Measurements from ENCODE around the gene AMIGO1. TPM values are rescaled to one million over a fixed set of nuclear protein-coding genes. Genes with fewer than 3 reads are reported as not detected.

Gene AMIGO1
- total RNA-seq, 1 donor from 2014 or later, result 3.0 TPM

DNA sequence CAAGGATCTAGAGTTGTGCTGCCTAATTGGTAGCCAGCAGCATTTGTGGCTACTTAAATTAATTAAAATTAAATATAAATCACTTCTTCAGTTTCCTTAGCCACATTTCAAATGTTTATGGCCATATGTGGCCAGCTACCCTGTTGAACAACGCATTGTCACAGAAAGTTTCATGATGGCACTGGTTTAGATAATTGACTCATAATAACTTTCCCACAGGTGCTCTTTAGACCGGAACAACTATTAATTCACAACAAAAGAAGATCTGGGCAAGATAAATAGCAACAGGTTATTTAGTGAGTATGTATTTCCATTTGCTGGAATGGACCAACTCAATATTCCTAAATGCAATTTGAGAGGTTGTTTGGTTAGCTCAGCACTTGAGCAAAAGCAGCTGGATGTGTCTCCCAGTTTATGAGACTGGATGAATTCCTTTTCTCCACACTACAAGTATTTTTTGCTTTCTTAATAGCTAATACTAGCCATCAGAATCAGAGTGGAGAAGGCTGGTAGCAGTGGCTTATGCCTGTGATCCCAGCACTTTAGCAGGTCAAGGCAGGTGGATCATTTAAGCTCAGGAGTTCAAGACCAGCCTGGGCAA is 3.7 kb upstream of the AMIGO1 start:
- Histone ChIP-seq H3K27me3 (ENCODE audit: control insufficient read depth, insufficient read depth, low read length) (peaks cover 5% of the 10 kb centered on the region), H3K36me3 (ENCODE audit: control insufficient read depth, insufficient read depth, low read length) (no peaks in the 10 kb centered on the region), H3K4me3 (ENCODE audit: low read depth, low read length) (no peak overlapping the region)
- no peak for DNase-seq (ENCODE audit: low read depth)
- TF ChIP-seq CTCF (IDR thresholded peaks at IDR 0.05; ENCODE audit: insufficient read depth, low read length, poor library complexity, severe bottlenecking), result no peak

- Histone ChIP-seq H3K36me3 (ENCODE audit: control insufficient read depth, insufficient read depth, low read length) (no peaks in the 10 kb centered on the region), H3K4me3 (ENCODE audit: low read depth, low read length) (peak overlapping the region; percentile 52), H3K27me3 (ENCODE audit: control insufficient read depth, insufficient read depth, low read length) (peaks cover 5% of the 10 kb centered on the region)
- DNase-seq (ENCODE audit: low read depth), result no peak
- no peak for TF ChIP-seq CTCF (IDR thresholded peaks at IDR 0.05; ENCODE audit: insufficient read depth, low read length, poor library complexity, severe bottlenecking)
Observed at GRCh38 chr1:109508873-109509175, 703 bp downstream of the AMIGO1 start.

DNA sequence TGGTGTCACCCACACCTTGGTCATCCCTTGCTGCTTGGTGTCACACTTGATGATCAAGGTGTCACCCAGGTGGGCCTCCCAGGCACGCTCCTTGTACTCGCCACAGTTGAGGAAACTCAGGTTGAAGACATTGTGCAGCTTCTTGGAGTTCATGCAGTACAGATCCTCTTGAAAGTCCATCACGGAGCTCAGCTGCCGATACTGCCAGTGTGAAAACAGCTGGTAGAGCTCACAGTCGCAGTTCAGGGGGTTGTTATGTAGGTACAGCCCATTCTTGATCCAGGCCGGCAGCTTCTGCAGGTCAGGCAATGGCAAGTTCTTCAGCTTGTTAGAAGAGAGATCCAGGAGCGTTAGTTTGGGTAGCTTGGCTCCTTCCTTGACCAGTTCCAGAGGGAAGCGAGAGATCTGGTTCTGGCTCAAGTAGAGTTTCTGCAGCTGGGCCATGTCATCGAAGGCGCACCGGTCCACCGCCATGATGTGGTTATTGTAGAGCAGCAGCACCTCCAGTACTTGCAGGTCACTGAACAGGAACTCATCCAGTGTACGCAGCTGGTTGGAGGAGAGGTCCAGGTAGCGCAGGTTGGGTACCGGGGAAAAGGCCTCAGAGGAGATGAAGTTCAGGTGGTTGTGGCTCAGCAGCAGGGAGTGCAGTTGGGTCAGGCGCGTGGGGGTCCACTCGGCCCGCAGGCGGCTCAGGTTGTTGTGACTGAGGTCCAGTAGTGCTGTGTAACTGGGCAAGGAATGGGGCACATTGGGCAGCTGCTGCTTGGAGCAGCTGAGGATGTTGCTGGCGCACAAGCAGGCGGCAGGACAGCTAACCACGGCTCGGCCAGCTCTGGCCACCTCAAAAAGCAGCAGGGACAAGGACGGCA is 1.3 kb downstream of the AMIGO1 start:
- Histone ChIP-seq H3K4me3 (ENCODE audit: low read depth, low read length) (no peak overlapping the region), H3K27me3 (ENCODE audit: control insufficient read depth, insufficient read depth, low read length) (peaks cover 5% of the 10 kb centered on the region), H3K36me3 (ENCODE audit: control insufficient read depth, insufficient read depth, low read length) (no peaks in the 10 kb centered on the region)
- DNase-seq (ENCODE audit: low read depth), result no peak
- TF ChIP-seq CTCF (IDR thresholded peaks at IDR 0.05; ENCODE audit: insufficient read depth, low read length, poor library complexity, severe bottlenecking), result no peak

DNA sequence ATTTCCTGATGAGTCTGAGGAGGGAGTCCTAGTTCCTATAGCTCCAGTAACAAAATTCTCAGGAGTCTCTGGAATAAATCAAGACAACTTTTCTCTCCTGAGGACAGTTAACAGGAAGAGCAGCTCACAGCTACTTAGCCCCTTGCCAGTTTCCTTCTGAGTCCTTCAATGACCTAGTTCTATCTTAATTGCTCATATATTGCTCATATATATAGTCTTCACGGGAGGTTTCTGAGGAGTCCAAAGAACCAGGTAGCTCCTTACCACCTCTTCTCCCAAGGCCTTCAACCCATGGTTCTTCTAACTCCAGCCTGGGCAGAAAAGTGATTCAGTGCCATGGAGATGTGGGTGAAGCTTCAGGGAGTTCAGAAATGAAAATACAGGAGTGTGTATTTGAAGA is 4.6 kb downstream of the AMIGO1 start:
- no peak overlapping the region for H3K4me3 ChIP-seq (ENCODE audit: low read depth, low read length)
- no peak for TF ChIP-seq CTCF (IDR thresholded peaks at IDR 0.05; ENCODE audit: insufficient read depth, low read length, poor library complexity, severe bottlenecking)
- no peaks in the 10 kb centered on the region for H3K27me3 ChIP-seq (ENCODE audit: control insufficient read depth, insufficient read depth, low read length)
- H3K36me3 ChIP-seq (ENCODE audit: control insufficient read depth, insufficient read depth, low read length), result no peaks in the 10 kb centered on the region
- DNase-seq (ENCODE audit: low read depth), result no peak

GRCh38 chr1:109503935-109504334 is 5.6 kb downstream of the AMIGO1 start:
- Histone ChIP-seq H3K4me3 (ENCODE audit: low read depth, low read length) (no peak overlapping the region), H3K27me3 (ENCODE audit: control insufficient read depth, insufficient read depth, low read length) (no peaks in the 10 kb centered on the region), H3K36me3 (ENCODE audit: control insufficient read depth, insufficient read depth, low read length) (no peaks in the 10 kb centered on the region)
- DNase-seq (ENCODE audit: low read depth), result no peak
- TF ChIP-seq CTCF (IDR thresholded peaks at IDR 0.05; ENCODE audit: insufficient read depth, low read length, poor library complexity, severe bottlenecking), result no peak
